Glutamatergic neuron (in vitro differentiated cells): Measurements from ENCODE around the gene ITFG1. TPM values are rescaled to one million over a fixed set of nuclear protein-coding genes. Genes with fewer than 3 reads are reported as not detected.
A peak's percentile ranks its signal among the peaks of the same experiment; 100 is the strongest.

Experiments
- DNase-seq: peaks from one replicate; pipeline ENCODE4 v3.0.0; 2022
- H3K27ac Mint-ChIP-seq: one replicate; pipeline ENCODE4 v1.8.0; 2020; ENCODE audit warnings: mild to moderate bottlenecking, mixed read lengths, inconsistent platforms; ENCODE audit not compliant: unreplicated experiment
- H3K27me3 Mint-ChIP-seq: one replicate; pipeline ENCODE4 v1.8.0; 2020; ENCODE audit warnings: mild to moderate bottlenecking, moderate library complexity, mixed read lengths, inconsistent platforms; ENCODE audit not compliant: unreplicated experiment
- H3K36me3 Mint-ChIP-seq: one replicate; pipeline ENCODE4 v1.8.0; 2020; ENCODE audit warnings: mild to moderate bottlenecking, mixed read lengths, inconsistent platforms; ENCODE audit not compliant: unreplicated experiment
- H3K4me1 Mint-ChIP-seq: one replicate; pipeline ENCODE4 v1.8.0; 2020; ENCODE audit warnings: mild to moderate bottlenecking, low read depth, mixed read lengths, inconsistent platforms; ENCODE audit not compliant: unreplicated experiment
- H3K4me3 Mint-ChIP-seq: one replicate; pipeline ENCODE4 v1.8.0; 2020; ENCODE audit warnings: mild to moderate bottlenecking, mixed read lengths, inconsistent platforms; ENCODE audit not compliant: unreplicated experiment
- H3K9me3 Mint-ChIP-seq: one replicate; pipeline ENCODE4 v1.8.0; 2020; ENCODE audit warnings: mild to moderate bottlenecking, moderate library complexity, mixed read lengths, inconsistent platforms; ENCODE audit not compliant: unreplicated experiment
- CTCF ChIP-seq: fragments of 200-600 bp; sonication (generic); IDR thresholded peaks from one replicate; pipeline ENCODE4 v1.5.0; 2021; ENCODE audit not compliant: partially characterized antibody, unreplicated experiment
- total RNA-seq: library from RNA; stranded (reverse); fragmentation: NEBNext Ultra II Directional; extraction: Animal tissue kit (Norgen Biotek cat#: 25700); gene quantifications from one replicate; pipeline ENCODE4 v1.2.1, GENCODE V29; 2021; ENCODE audit not compliant: unreplicated experiment

ITFG1 gene
- total RNA-seq, 1 donor from 2014 or later: 68.7 TPM

GRCh38 chr16:47323241-47323640 lies 137.6 kb downstream of the ITFG1 start:
- TF ChIP-seq CTCF: peak; percentile 24
- Mint-ChIP-seq H3K4me3 (no peak overlapping the region), H3K27ac (no peak overlapping the region), H3K9me3 (peaks cover 7% of the 10 kb centered on the region), H3K36me3 (no peaks in the 10 kb centered on the region), H3K27me3 (peaks cover 2% of the 10 kb centered on the region), H3K4me1 (peaks cover 5% of the 10 kb centered on the region)
- DNase-seq: no peak

- Mint-ChIP-seq H3K27me3 (peaks cover 2% of the 10 kb centered on the region), H3K36me3 (no peaks in the 10 kb centered on the region), H3K4me3 (no peak overlapping the region), H3K4me1 (peaks cover 5% of the 10 kb centered on the region), H3K27ac (no peak overlapping the region), H3K9me3 (peaks cover 4% of the 10 kb centered on the region)
- DNase-seq: no peak
- no peak for TF ChIP-seq CTCF
Observed at GRCh38 chr16:47320546-47321310, 140.1 kb downstream of the ITFG1 start.

GRCh38 chr16:47317465-47318240 lies 143.2 kb downstream of the ITFG1 start:
- Mint-ChIP-seq H3K27me3 (no peaks in the 10 kb centered on the region), H3K27ac (no peak overlapping the region), H3K4me3 (no peak overlapping the region), H3K9me3 (no peaks in the 10 kb centered on the region), H3K4me1 (peaks cover 5% of the 10 kb centered on the region), H3K36me3 (no peaks in the 10 kb centered on the region)
- DNase-seq: no peak
- TF ChIP-seq CTCF: no peak

GRCh38 chr16:47316442-47317015 lies 144.3 kb downstream of the ITFG1 start:
- Mint-ChIP-seq H3K27me3 (no peaks in the 10 kb centered on the region), H3K4me3 (no peak overlapping the region), H3K4me1 (peaks cover 5% of the 10 kb centered on the region), H3K9me3 (no peaks in the 10 kb centered on the region), H3K27ac (no peak overlapping the region), H3K36me3 (no peaks in the 10 kb centered on the region)
- no peak for TF ChIP-seq CTCF
- no peak for DNase-seq
